ENCODE measurements around the gene RALGAPA1.

GRCh38 chr14:35766036-35766699, 42.9 kb downstream of the RALGAPA1 start:
- no peak for TF ChIP-seq POLR2A (IDR thresholded peaks at IDR 0.05)
- no peak for TF ChIP-seq CTCF (IDR thresholded peaks at IDR 0.05)
- no peak for TF ChIP-seq POLR2AphosphoS5 (IDR thresholded peaks at IDR 0.05)

Data from suprapubic skin (tissue), 4 donors.